ENCODE results near the gene GLT8D2. TPM values are rescaled to one million over a fixed set of nuclear protein-coding genes. Genes with fewer than 3 reads are reported as not detected.

Gene GLT8D2
- total and polyA plus RNA-seq, 2 of the 13 experiments (the other 11 are each of a cell fraction or from before 2014, with no cell fraction given), result not detected

DNA sequence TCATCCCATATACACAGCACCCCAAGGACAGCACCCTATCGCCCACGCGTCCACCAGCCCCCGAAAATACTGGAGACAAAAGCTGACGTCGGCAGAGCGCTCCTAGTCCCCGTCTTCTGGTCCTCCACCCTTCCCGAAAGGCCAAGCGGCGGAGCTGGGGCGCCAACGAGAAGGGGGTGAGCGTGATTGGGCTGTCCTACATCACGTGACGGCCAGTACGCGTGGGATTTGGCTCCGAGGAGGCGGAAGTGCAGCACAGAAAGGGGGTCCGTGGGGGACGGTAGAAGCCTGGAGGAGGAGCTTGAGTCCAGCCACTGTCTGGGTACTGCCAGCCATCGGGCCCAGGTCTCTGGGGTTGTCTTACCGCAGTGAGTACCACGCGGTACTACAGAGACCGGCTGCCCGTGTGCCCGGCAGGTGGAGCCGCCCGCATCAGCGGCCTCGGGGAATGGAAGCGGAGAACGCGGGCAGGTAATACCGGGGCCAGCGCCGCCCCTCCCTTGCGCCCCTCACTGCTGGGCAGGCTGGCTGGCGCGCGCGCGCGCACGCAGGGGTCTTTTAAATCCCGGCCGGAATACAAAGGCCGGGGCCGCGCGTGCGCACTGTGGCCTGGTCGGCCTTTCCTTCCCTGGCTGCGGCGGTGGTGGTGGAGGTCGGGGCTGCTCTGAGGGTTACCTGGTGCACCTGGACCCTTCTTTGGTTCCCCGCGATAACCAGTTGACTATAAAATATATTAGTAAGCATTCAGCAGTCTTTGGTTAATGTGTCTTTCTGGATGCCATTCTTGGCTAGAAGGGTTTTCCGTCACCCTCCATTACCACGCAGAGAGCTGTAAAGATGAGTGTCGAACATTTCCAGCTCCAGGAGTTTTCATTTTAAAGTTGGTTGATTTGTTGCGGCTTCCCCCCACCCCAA is 84.1 kb downstream of the GLT8D2 start, which contains the start of gene TDG (continued):
- TF ChIP-seq RELA (CRISPR knock-in tag; IDR thresholded peaks at IDR 0.05) (no peak; the same call in 1 of the 2 replicates), ZBTB43 (CRISPR knock-in tag; conservative IDR thresholded peaks at IDR 0.05) (0 out of 2 replicates have a peak, but pooled peaks have one; percentile 59), ZNF253 (CRISPR knock-in tag; IDR thresholded peaks at IDR 0.05; ENCODE audit: borderline replicate concordance) (0 out of 2 replicates have a peak, but pooled peaks have one; percentile 66), ZNF816 (CRISPR knock-in tag; IDR thresholded peaks at IDR 0.05; ENCODE audit: borderline replicate concordance) (peak; percentile 77; the same call in 1 of the 2 replicates), KDM4B (CRISPR knock-in tag; IDR thresholded peaks at IDR 0.05) (0 out of 2 replicates have a peak, but pooled peaks have one; percentile 77), NCOA1 (CRISPR knock-in tag; IDR thresholded peaks at IDR 0.05) (peak; percentile 73), CAMTA2 (CRISPR knock-in tag; IDR thresholded peaks at IDR 0.05; ENCODE audit: borderline replicate concordance) (no peak), PRPF4 (IDR thresholded peaks at IDR 0.05; ENCODE audit: low read depth, low read length, poor library complexity, severe bottlenecking) (no peak), ATF1 (CRISPR knock-in tag; IDR thresholded peaks at IDR 0.05) (peak; percentile 76), ZNF790 (CRISPR knock-in tag; IDR thresholded peaks at IDR 0.05; ENCODE audit: borderline replicate concordance) (no peak), PCBP2 (optimal IDR thresholded peaks at IDR 0.05; ENCODE audit: low read depth, low read length, poor library complexity, severe bottlenecking) (no peak), MED1 (CRISPR knock-in tag; IDR thresholded peaks at IDR 0.05) (peak; percentile 67), KMT2B (CRISPR knock-in tag; IDR thresholded peaks at IDR 0.05) (peak; percentile 94), ZNF121 (CRISPR knock-in tag; IDR thresholded peaks at IDR 0.05) (no peak), ZHX2 (IDR thresholded peaks at IDR 0.05; ENCODE audit: low read depth) (peak; percentile 42), ZHX2 (CRISPR knock-in tag; IDR thresholded peaks at IDR 0.05; ENCODE audit: borderline replicate concordance) (no peak), ZNF713 (CRISPR knock-in tag; IDR thresholded peaks at IDR 0.05) (no peak), PAWR (CRISPR knock-in tag; IDR thresholded peaks at IDR 0.05; ENCODE audit: borderline replicate concordance) (no peak), ZNF513 (CRISPR knock-in tag; conservative IDR thresholded peaks at IDR 0.05) (0 out of 2 replicates have a peak, but pooled peaks have one; percentile 66), ZNF773 (CRISPR knock-in tag; IDR thresholded peaks at IDR 0.05; ENCODE audit: borderline replicate concordance) (no peak; the same call in 1 of the 2 replicates), ZNF577 (CRISPR knock-in tag; IDR thresholded peaks at IDR 0.05; ENCODE audit: borderline replicate concordance, low read depth) (no peak)
